HepG2 (cell line): ENCODE measurements around the gene ALDH7A1. TPM values are rescaled to one million over a fixed set of nuclear protein-coding genes. Genes with fewer than 3 reads are reported as not detected.

Source experiments
- AHR ChIP-seq: IDR thresholded peaks from 2 replicates; pipeline ENCODE4 v1.6.1; 2018; ENCODE audit warnings: missing genetic modification reagents, missing compliant biosample characterization
- GLI4 ChIP-seq: sonication (generic); formaldehyde crosslinking; IDR thresholded peaks from 2 replicates; pipeline ENCODE4 v1.5.1; 2020; ENCODE audit warnings: missing genetic modification reagents, mild to moderate bottlenecking, moderate library complexity, borderline replicate concordance
- HDAC1 ChIP-seq: sonication (generic); formaldehyde crosslinking; IDR thresholded peaks from 2 replicates; pipeline ENCODE4 v1.5.1; 2020; ENCODE audit warnings: mild to moderate bottlenecking, missing genetic modification reagents
- KAT8 ChIP-seq: IDR thresholded peaks from 2 replicates; pipeline ENCODE4 v1.6.1; 2016; ENCODE audit warnings: missing genetic modification reagents, missing compliant biosample characterization
- MLXIP ChIP-seq: sonication (generic); formaldehyde crosslinking; IDR thresholded peaks from 2 replicates; pipeline ENCODE4 v1.9.0; 2021; ENCODE audit warnings: missing genetic modification reagents, borderline replicate concordance
- NCOR1 ChIP-seq: fragments of 200-600 bp; sonication (generic); IDR thresholded peaks from 2 replicates; pipeline ENCODE4 v1.7.0; 2017; ENCODE audit warnings: antibody characterized with exemption, low read length, borderline replicate concordance
- PHF8 ChIP-seq: sonication (generic); formaldehyde crosslinking; IDR thresholded peaks from 2 replicates; pipeline ENCODE4 v1.5.0; 2020; ENCODE audit warnings: missing genetic modification reagents
- POLR2A ChIP-seq, 2 experiments: IDR thresholded peaks; 2 replicates each; pipeline ENCODE4 v1.6.1; 2011; ENCODE audit warnings: low read depth in 2 of 2, low read length in 2 of 2, mild to moderate bottlenecking in 1 of 2, moderate library complexity in 1 of 2; ENCODE audit not compliant: insufficient read depth in 1 of 2
- POLR2AphosphoS5 ChIP-seq: IDR thresholded peaks from 2 replicates; pipeline ENCODE4 v1.6.1; 2012; ENCODE audit warnings: low read depth, low read length
- POLR2G ChIP-seq: fragments of 200-400 bp; formaldehyde crosslinking; IDR thresholded peaks from 2 replicates; pipeline ENCODE4 v1.6.1; 2018; ENCODE audit warnings: mild to moderate bottlenecking, low read depth, low read length, moderate library complexity
- SP5 ChIP-seq: IDR thresholded peaks from 2 replicates; pipeline ENCODE4 v1.6.1; 2016; ENCODE audit warnings: low read depth, borderline replicate concordance
- ZBTB3 ChIP-seq: sonication (generic); formaldehyde crosslinking; IDR thresholded peaks from 2 replicates; pipeline ENCODE4 v1.4.0; 2020; ENCODE audit warnings: low read depth, mild to moderate bottlenecking, moderate library complexity, missing genetic modification reagents, borderline replicate concordance
- ZMYM4 ChIP-seq: sonication (generic); formaldehyde crosslinking; IDR thresholded peaks from 2 replicates; pipeline ENCODE4 v1.8.1; 2023; ENCODE audit warnings: mild to moderate bottlenecking, missing genetic modification reagents
- ZNF124 ChIP-seq: sonication (generic); formaldehyde crosslinking; IDR thresholded peaks from 2 replicates; pipeline ENCODE4 v1.4.0; 2020; ENCODE audit warnings: missing genetic modification reagents
- ZNF557 ChIP-seq: sonication (generic); formaldehyde crosslinking; IDR thresholded peaks from 2 replicates; pipeline ENCODE4 v1.4.0; 2020; ENCODE audit warnings: missing genetic modification reagents
- ZNF563 ChIP-seq: sonication (generic); formaldehyde crosslinking; IDR thresholded peaks from 2 replicates; pipeline ENCODE4 v1.8.0; 2022; ENCODE audit warnings: mild to moderate bottlenecking, moderate library complexity, missing genetic modification reagents
- ZNF7 ChIP-seq: IDR thresholded peaks from 2 replicates; pipeline ENCODE4 v1.6.1; 2016; ENCODE audit warnings: missing biosample characterization, missing genetic modification reagents
- ZNF773 ChIP-seq: sonication (generic); formaldehyde crosslinking; IDR thresholded peaks from 2 replicates; pipeline ENCODE4 v1.4.0; 2020; ENCODE audit warnings: missing genetic modification reagents, borderline replicate concordance
- polyA plus RNA-seq, 8 experiments: library from polyadenylated mRNA; depleted of rRNA in 3 of 8; stranded (reverse) in 7 of 8; unstranded in 1 of 8; fragments of >200 nt; fragmentation: Illumina TruSeq in 4 of 8; extraction: Trizol in 4 of 8; gene quantifications; 2 replicates each; pipeline versions ENCODE4 v1.2.1 to v1.2.3, GENCODE V29; 2011 to 2016; ENCODE audit warnings: low read depth in 4 of 8, missing spikeins in 1 of 8, mixed read lengths in 1 of 8; ENCODE audit not compliant: insufficient read depth in 1 of 8
- total RNA-seq, 5 experiments: library from RNA; depleted of rRNA; stranded (reverse); fragments of >200 nt; fragmentation: Illumina TruSeq; extraction: Trizol; gene quantifications; 2 replicates each; pipeline ENCODE4 v1.2.3, GENCODE V29; 2016; ENCODE audit warnings: low read depth in 1 of 5

The ALDH7A1 gene
- total and polyA plus RNA-seq, 2 of the 13 experiments (the other 11 are each of a cell fraction or from before 2014, with no cell fraction given), result 69.0 to 100 TPM

- TF ChIP-seq MLXIP (CRISPR knock-in tag) (no peak), ZNF7 (no peak), POLR2A (IDR thresholded peaks at IDR 0.05; ENCODE audit: insufficient read depth in 1 of 2, low read depth in 2 of 2, low read length in 2 of 2) (peak in 1 of 2 experiments; percentile 69; a peak in 2 of 4 replicates), HDAC1 (CRISPR knock-in tag) (no peak), NCOR1 (no peak), GLI4 (CRISPR knock-in tag) (no peak), ZNF773 (CRISPR knock-in tag) (no peak), POLR2AphosphoS5 (peak; percentile 64), ZNF557 (no peak), ZNF124 (CRISPR knock-in tag) (no peak), SP5 (CRISPR knock-in tag) (no peak), ZNF563 (CRISPR knock-in tag) (no peak), ZMYM4 (CRISPR knock-in tag) (no peak), POLR2G (peak; percentile 72), KAT8 (CRISPR knock-in tag) (peak; percentile 67; the same call in 1 of the 2 replicates), AHR (CRISPR knock-in tag) (no peak), PHF8 (CRISPR knock-in tag) (peak; percentile 50), ZBTB3 (no peak)
These were observed 69.3 kb downstream of the ALDH7A1 start (continued) for GRCh38 chr5:126525630-126526245.
